Measurements from ENCODE around the gene GDPD4. TPM values are rescaled to one million over a fixed set of nuclear protein-coding genes. Genes with fewer than 3 reads are reported as not detected.

GDPD4 gene
- total RNA-seq, 1 experiment from 2014 or later, result not detected

GRCh38 chr11:77193911-77194830 is 107.3 kb downstream of the GDPD4 start:
- BruUV-seq (replicated peaks), result no TSS peak
- no peaks in the 10 kb centered on the region for H3K36me3 Mint-ChIP-seq (ENCODE audit: insufficient read depth, unreplicated experiment)
- H3K4me3 Mint-ChIP-seq (ENCODE audit: unreplicated experiment), result no peak overlapping the region
- no peak overlapping the region for H3K27ac Mint-ChIP-seq (ENCODE audit: low read depth, unreplicated experiment)
- H3K4me1 Mint-ChIP-seq (ENCODE audit: insufficient read depth, unreplicated experiment), result no peaks in the 10 kb centered on the region
- no peak for TF ChIP-seq CTCF (IDR thresholded peaks at IDR 0.05; ENCODE audit: unreplicated experiment)
- H3K27me3 Mint-ChIP-seq (ENCODE audit: insufficient read depth, unreplicated experiment), result no peaks in the 10 kb centered on the region
- ChIA-PET CTCF (interaction anchor here (0.6 to 4.9 kb wide), 12 partner anchors 149 to 534 kb away, joined by 3 to 57 read pairs (median 4); no protein-coding TSS in a partner anchor), POLR2A (interaction anchor here (1.2 kb wide), 1 partner anchor 350 kb away, joined by 3 read pairs; no protein-coding TSS in a partner anchor)
- no peaks in the 10 kb centered on the region for H3K9me3 Mint-ChIP-seq (ENCODE audit: unreplicated experiment)
- intact Hi-C loops (cut with micrococcal nuclease), result loop anchor here (2.0 to 10.0 kb wide), 3 partner anchors 171 to 279 kb away; no protein-coding TSS in a partner anchor
- no peak for DNase-seq (ENCODE audit: unreplicated experiment)

GRCh38 chr11:77193167-77193566 is 108.3 kb downstream of the GDPD4 start:
- no peak for DNase-seq (ENCODE audit: unreplicated experiment)
- ChIA-PET CTCF (interaction anchor here (0.6 to 6.3 kb wide), 13 partner anchors 19 to 426 kb away, joined by 3 to 60 read pairs (median 3); partner anchors contain the start of gene MYO7A), POLR2A (no interaction called here)
- intact Hi-C loops (cut with micrococcal nuclease), result loop anchor here (2.0 to 10.0 kb wide), 2 partner anchors 172 to 280 kb away; no protein-coding TSS in a partner anchor
- TF ChIP-seq CTCF (IDR thresholded peaks at IDR 0.05; ENCODE audit: unreplicated experiment), result no peak
- Mint-ChIP-seq H3K27ac (ENCODE audit: low read depth, unreplicated experiment) (no peak overlapping the region), H3K9me3 (ENCODE audit: unreplicated experiment) (no peaks in the 10 kb centered on the region), H3K36me3 (ENCODE audit: insufficient read depth, unreplicated experiment) (no peaks in the 10 kb centered on the region), H3K27me3 (ENCODE audit: insufficient read depth, unreplicated experiment) (no peaks in the 10 kb centered on the region), H3K4me3 (ENCODE audit: unreplicated experiment) (no peak overlapping the region), H3K4me1 (ENCODE audit: insufficient read depth, unreplicated experiment) (no peaks in the 10 kb centered on the region)
- BruUV-seq (replicated peaks), result no TSS peak

GRCh38 chr11:77191823-77192495 is 109.5 kb downstream of the GDPD4 start:
- Mint-ChIP-seq H3K27ac (ENCODE audit: low read depth, unreplicated experiment) (no peak overlapping the region), H3K9me3 (ENCODE audit: unreplicated experiment) (no peaks in the 10 kb centered on the region), H3K4me3 (ENCODE audit: unreplicated experiment) (no peak overlapping the region), H3K4me1 (ENCODE audit: insufficient read depth, unreplicated experiment) (no peaks in the 10 kb centered on the region), H3K36me3 (ENCODE audit: insufficient read depth, unreplicated experiment) (no peaks in the 10 kb centered on the region), H3K27me3 (ENCODE audit: insufficient read depth, unreplicated experiment) (no peaks in the 10 kb centered on the region)
- POLR2A ChIA-PET, result interaction anchor here (0.5 kb wide), 1 partner anchor 51 kb away, joined by 3 read pairs; no protein-coding TSS in a partner anchor
- peak; percentile 80 for TF ChIP-seq CTCF (IDR thresholded peaks at IDR 0.05; ENCODE audit: unreplicated experiment)
- BruUV-seq (replicated peaks), result no TSS peak
- CTCF ChIA-PET, result interaction anchor here (0.5 to 6.3 kb wide), 19 partner anchors 18 to 427 kb away, joined by 3 to 60 read pairs (median 4); partner anchors contain the start of gene MYO7A
- peak; percentile 93 for DNase-seq (ENCODE audit: unreplicated experiment)
- intact Hi-C loops (cut with micrococcal nuclease), result loop anchor here (2.0 to 10.0 kb wide), 2 partner anchors 173 to 281 kb away; no protein-coding TSS in a partner anchor

- H3K4me1 Mint-ChIP-seq (ENCODE audit: insufficient read depth, unreplicated experiment), result no peaks in the 10 kb centered on the region
- no peak overlapping the region for H3K27ac Mint-ChIP-seq (ENCODE audit: low read depth, unreplicated experiment)
- intact Hi-C loops (cut with micrococcal nuclease), result loop anchor here (10.0 kb wide), 1 partner anchor 173 kb away; no protein-coding TSS in a partner anchor
- BruUV-seq (replicated peaks), result no TSS peak
- ChIA-PET POLR2A (no interaction called here), CTCF (interaction anchor here (0.6 to 6.3 kb wide), 5 partner anchors 9 to 379 kb away, joined by 3 to 60 read pairs (median 4); no protein-coding TSS in a partner anchor)
- no peak for TF ChIP-seq CTCF (IDR thresholded peaks at IDR 0.05; ENCODE audit: unreplicated experiment)
- no peak for DNase-seq (ENCODE audit: unreplicated experiment)
- no peaks in the 10 kb centered on the region for H3K9me3 Mint-ChIP-seq (ENCODE audit: unreplicated experiment)
- H3K4me3 Mint-ChIP-seq (ENCODE audit: unreplicated experiment), result no peak overlapping the region
- no peaks in the 10 kb centered on the region for H3K36me3 Mint-ChIP-seq (ENCODE audit: insufficient read depth, unreplicated experiment)
- no peaks in the 10 kb centered on the region for H3K27me3 Mint-ChIP-seq (ENCODE audit: insufficient read depth, unreplicated experiment)
These were observed 110.1 kb downstream of the GDPD4 start for GRCh38 chr11:77191429-77191822.
